K562 (cell line): ENCODE data around the gene SDR42E2. TPM values are rescaled to one million over a fixed set of nuclear protein-coding genes. Genes with fewer than 3 reads are reported as not detected.
A peak's percentile ranks its signal among the peaks of the same experiment; 100 is the strongest.

Experiments
- BCOR ChIP-seq: fragments of 450-650 bp; IDR thresholded peaks from 2 replicates; pipeline ENCODE4 v1.6.1; 2016
- CBX8 ChIP-seq: fragments of 200-600 bp; sonication (generic); IDR thresholded peaks from 2 replicates; pipeline ENCODE4 v1.6.1; 2012; ENCODE audit warnings: borderline replicate concordance, mixed run types, low read depth, mild to moderate bottlenecking, moderate library complexity, mixed read lengths, low read length, control low read depth, inconsistent platforms; ENCODE audit not compliant: poor library complexity, severe bottlenecking; ENCODE audit errors: extremely low read depth
- EZH2 ChIP-seq: IDR thresholded peaks from 2 replicates; pipeline ENCODE4 v1.6.1; 2012; ENCODE audit warnings: low read depth, mild to moderate bottlenecking, inconsistent platforms, low read length, borderline replicate concordance
- FOXJ2 ChIP-seq: fragments of 200-800 bp; sonication (Bioruptor generic); IDR thresholded peaks from 2 replicates; pipeline ENCODE4 v1.6.1; 2016; ENCODE audit warnings: missing genetic modification characterization, missing compliant biosample characterization
- NEUROD1 ChIP-seq: fragments of 150-350 bp; IDR thresholded peaks from 2 replicates; pipeline ENCODE4 v1.6.1; 2014; ENCODE audit warnings: borderline replicate concordance, low read length, low read depth; ENCODE audit not compliant: partially characterized antibody
- PRPF4 ChIP-seq: fragments of 200-400 bp; formaldehyde crosslinking; IDR thresholded peaks from one replicate; pipeline ENCODE4 v1.6.1; 2017; ENCODE audit warnings: low read length, low read depth, mild to moderate bottlenecking; ENCODE audit not compliant: insufficient read depth, poor library complexity, severe bottlenecking
- RAD21 ChIP-seq, 2 experiments: fragments of 250-450 bp in 1 of 2; fragments of 450-650 bp in 1 of 2; sonication (Bioruptor Pico) in 1 of 2; formaldehyde crosslinking in 1 of 2; IDR thresholded peaks in 1 of 2; conservative IDR thresholded peaks in 1 of 2; 2 replicates each; pipeline versions ENCODE4 v1.4.0 to v1.8.0; 2020 to 2022; ENCODE audit warnings: mild to moderate bottlenecking in 2 of 2, moderate library complexity in 1 of 2
- RB1 ChIP-seq: fragments of 450-650 bp; IDR thresholded peaks from 2 replicates; pipeline ENCODE4 v1.6.1; 2017; ENCODE audit warnings: low read depth, mild to moderate bottlenecking
- SMC3 ChIP-seq: conservative IDR thresholded peaks from 2 replicates; pipeline ENCODE4 v1.6.1; 2011; ENCODE audit warnings: low read depth, low read length, improper control_type of control experiment; ENCODE audit not compliant: insufficient read depth
- STAG1 ChIP-seq: sonication (generic); formaldehyde crosslinking; IDR thresholded peaks from 2 replicates; pipeline ENCODE4 v1.5.0; 2020; ENCODE audit warnings: missing genetic modification reagents, borderline replicate concordance
- TRIM28 ChIP-seq: fragments of 450-650 bp; IDR thresholded peaks from 2 replicates; pipeline ENCODE4 v1.6.1; 2017
- ZC3H11A ChIP-seq: IDR thresholded peaks from 2 replicates; pipeline ENCODE4 v1.6.1; 2012; ENCODE audit warnings: low read depth, low read length, improper control_type of control experiment
- ZFP36 ChIP-seq: fragments of 150-350 bp; IDR thresholded peaks from 2 replicates; pipeline ENCODE4 v1.6.1; 2018; ENCODE audit warnings: low read length, low read depth; ENCODE audit not compliant: partially characterized antibody
- polyA plus RNA-seq, 8 experiments: library from polyadenylated mRNA; depleted of rRNA in 4 of 8; stranded (reverse) in 5 of 8; unstranded in 3 of 8; fragments of >200 nt; fragmentation: Nextera tagmentation in 2 of 8; fragmentation: Illumina TruSeq in 1 of 8; extraction: Ambion mirVana in 2 of 8; extraction: Trizol in 1 of 8; gene quantifications; 2 replicates each; pipeline versions ENCODE4 v1.2.1 to v1.2.3, GENCODE V29; 2011 to 2014; ENCODE audit warnings: inconsistent platforms in 1 of 8, missing spikeins in 1 of 8
- total RNA-seq, 7 experiments: library from RNA; depleted of rRNA in 6 of 7; stranded (reverse); fragments of >200 nt in 6 of 7; fragmentation: Illumina TruSeq in 2 of 7; extraction: Trizol in 2 of 7; gene quantifications; 2 replicates each; pipeline versions ENCODE4 v1.2.1 to v1.2.3, GENCODE V29; 2011 to 2021; ENCODE audit warnings: low replicate concordance in 1 of 7
- TF ChIP-seq, protein P1 (sequence below): fragments of 450-650 bp; formaldehyde crosslinking; IDR thresholded peaks from 2 replicates; pipeline ENCODE4 v1.4.0; 2020; ENCODE audit warnings: mild to moderate bottlenecking, moderate library complexity
- TF ChIP-seq, protein P2 (sequence below): fragments of 250-450 bp; sonication (Bioruptor Pico); IDR thresholded peaks from 2 replicates; pipeline ENCODE4 v1.9.0; 2021; ENCODE audit warnings: mild to moderate bottlenecking
- TF ChIP-seq, protein P3 (sequence below): fragments of 450-650 bp; formaldehyde crosslinking; IDR thresholded peaks from 2 replicates; pipeline ENCODE4 v1.4.0; 2022; ENCODE audit warnings: missing genetic modification characterization
- TF ChIP-seq, protein P4 (sequence below), 3 experiments: IDR thresholded peaks in 2 of 3; conservative IDR thresholded peaks in 1 of 3; 2 replicates each; pipeline ENCODE4 v1.5.1; 2011 to 2012; ENCODE audit warnings: low read length in 3 of 3, mild to moderate bottlenecking in 3 of 3, control low read depth in 2 of 3, improper control_type of control experiment in 1 of 3, inconsistent platforms in 1 of 3, low read depth in 1 of 3, mixed read lengths in 1 of 3, moderate library complexity in 1 of 3; ENCODE audit not compliant: insufficient read depth in 2 of 3

The SDR42E2 gene
- total and polyA plus RNA-seq, 9 of the 15 experiments (the other 6 are each of a cell fraction or from before 2014, with no cell fraction given): 0.03 to 0.07 (median 0.04) TPM; not detected in 4

- TF ChIP-seq ZFP36: peak; percentile 46
- TF ChIP-seq TRIM28: no peak
- TF ChIP-seq, protein P1, sequence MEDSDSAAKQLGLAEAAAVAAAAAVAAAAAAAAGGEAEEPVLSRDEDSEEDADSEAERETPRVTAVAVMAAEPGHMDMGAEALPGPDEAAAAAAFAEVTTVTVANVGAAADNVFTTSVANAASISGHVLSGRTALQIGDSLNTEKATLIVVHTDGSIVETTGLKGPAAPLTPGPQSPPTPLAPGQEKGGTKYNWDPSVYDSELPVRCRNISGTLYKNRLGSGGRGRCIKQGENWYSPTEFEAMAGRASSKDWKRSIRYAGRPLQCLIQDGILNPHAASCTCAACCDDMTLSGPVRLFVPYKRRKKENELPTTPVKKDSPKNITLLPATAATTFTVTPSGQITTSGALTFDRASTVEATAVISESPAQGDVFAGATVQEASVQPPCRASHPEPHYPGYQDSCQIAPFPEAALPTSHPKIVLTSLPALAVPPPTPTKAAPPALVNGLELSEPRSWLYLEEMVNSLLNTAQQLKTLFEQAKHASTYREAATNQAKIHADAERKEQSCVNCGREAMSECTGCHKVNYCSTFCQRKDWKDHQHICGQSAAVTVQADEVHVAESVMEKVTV: peak; percentile 87
- no peak for TF ChIP-seq EZH2
- TF ChIP-seq NEUROD1: no peak
- no peak for TF ChIP-seq PRPF4
- no peak for TF ChIP-seq ZC3H11A
- peak; percentile 76 to 84 for TF ChIP-seq RAD21 (CRISPR knock-in tag; conservative IDR thresholded peaks at IDR 0.05 in 1 of 2, IDR thresholded peaks at IDR 0.05 in 1 of 2)
- TF ChIP-seq BCOR: 0 out of 2 replicates have a peak, but pooled peaks have one; percentile 17
- peak; percentile 65 for TF ChIP-seq SMC3
- TF ChIP-seq RB1: 0 out of 2 replicates have a peak, but pooled peaks have one; percentile 20
- TF ChIP-seq FOXJ2: no peak
- no peak for TF ChIP-seq CBX8
- TF ChIP-seq, protein P2, sequence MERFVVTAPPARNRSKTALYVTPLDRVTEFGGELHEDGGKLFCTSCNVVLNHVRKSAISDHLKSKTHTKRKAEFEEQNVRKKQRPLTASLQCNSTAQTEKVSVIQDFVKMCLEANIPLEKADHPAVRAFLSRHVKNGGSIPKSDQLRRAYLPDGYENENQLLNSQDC (CRISPR knock-in tag): no peak
- TF ChIP-seq, protein P3, sequence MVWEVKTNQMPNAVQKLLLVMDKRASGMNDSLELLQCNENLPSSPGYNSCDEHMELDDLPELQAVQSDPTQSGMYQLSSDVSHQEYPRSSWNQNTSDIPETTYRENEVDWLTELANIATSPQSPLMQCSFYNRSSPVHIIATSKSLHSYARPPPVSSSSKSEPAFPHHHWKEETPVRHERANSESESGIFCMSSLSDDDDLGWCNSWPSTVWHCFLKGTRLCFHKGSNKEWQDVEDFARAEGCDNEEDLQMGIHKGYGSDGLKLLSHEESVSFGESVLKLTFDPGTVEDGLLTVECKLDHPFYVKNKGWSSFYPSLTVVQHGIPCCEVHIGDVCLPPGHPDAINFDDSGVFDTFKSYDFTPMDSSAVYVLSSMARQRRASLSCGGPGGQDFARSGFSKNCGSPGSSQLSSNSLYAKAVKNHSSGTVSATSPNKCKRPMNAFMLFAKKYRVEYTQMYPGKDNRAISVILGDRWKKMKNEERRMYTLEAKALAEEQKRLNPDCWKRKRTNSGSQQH (CRISPR knock-in tag): no peak
- TF ChIP-seq STAG1 (CRISPR knock-in tag): peak; percentile 79; the same call in 1 of the 2 replicates
- TF ChIP-seq, protein P4, sequence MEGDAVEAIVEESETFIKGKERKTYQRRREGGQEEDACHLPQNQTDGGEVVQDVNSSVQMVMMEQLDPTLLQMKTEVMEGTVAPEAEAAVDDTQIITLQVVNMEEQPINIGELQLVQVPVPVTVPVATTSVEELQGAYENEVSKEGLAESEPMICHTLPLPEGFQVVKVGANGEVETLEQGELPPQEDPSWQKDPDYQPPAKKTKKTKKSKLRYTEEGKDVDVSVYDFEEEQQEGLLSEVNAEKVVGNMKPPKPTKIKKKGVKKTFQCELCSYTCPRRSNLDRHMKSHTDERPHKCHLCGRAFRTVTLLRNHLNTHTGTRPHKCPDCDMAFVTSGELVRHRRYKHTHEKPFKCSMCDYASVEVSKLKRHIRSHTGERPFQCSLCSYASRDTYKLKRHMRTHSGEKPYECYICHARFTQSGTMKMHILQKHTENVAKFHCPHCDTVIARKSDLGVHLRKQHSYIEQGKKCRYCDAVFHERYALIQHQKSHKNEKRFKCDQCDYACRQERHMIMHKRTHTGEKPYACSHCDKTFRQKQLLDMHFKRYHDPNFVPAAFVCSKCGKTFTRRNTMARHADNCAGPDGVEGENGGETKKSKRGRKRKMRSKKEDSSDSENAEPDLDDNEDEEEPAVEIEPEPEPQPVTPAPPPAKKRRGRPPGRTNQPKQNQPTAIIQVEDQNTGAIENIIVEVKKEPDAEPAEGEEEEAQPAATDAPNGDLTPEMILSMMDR (IDR thresholded peaks at IDR 0.05 in 2 of 3, conservative IDR thresholded peaks at IDR 0.05 in 1 of 3; ENCODE audit: insufficient read depth in 2 of 3, low read depth in 1 of 3, low read length in 3 of 3): peak; percentile 83 to 93 (median 90)
These were observed 26.5 kb downstream of the SDR42E2 start (continued) for GRCh38 chr16:22188595-22189442.
